Stimulated activated naive CD8-positive, alpha-beta T cell treated with anti-CD3 and anti-CD28 coated beads, Interleukin-15, amount 100 ng/mL, for 72 hours (primary cell): ENCODE measurements around the gene UBL7.

Source experiments
- ATAC-seq: fragments of 150-1000 bp; cut with Tn5 transposase; 2 replicates; pipeline ENCODE4 v1.10.0; 2021; ENCODE audit warnings: mild to moderate bottlenecking, moderate library complexity
- DNase-seq, 2 donors: peaks; one replicate each; pipeline ENCODE4 v3.0.0; 2021 to 2022
- H3K27ac Mint-ChIP-seq, 2 donors: one replicate each; pipeline ENCODE4 v1.8.0; 2022; ENCODE audit warnings: mild to moderate bottlenecking in 2 of 2, mixed read lengths in 2 of 2, moderate library complexity in 2 of 2
- H3K27me3 Mint-ChIP-seq: one replicate; pipeline ENCODE4 v1.8.0; 2022; ENCODE audit warnings: mixed read lengths
- H3K4me1 Mint-ChIP-seq: one replicate; pipeline ENCODE4 v1.8.0; 2022; ENCODE audit warnings: mild to moderate bottlenecking, mixed read lengths
- H3K4me3 Mint-ChIP-seq, 2 donors: one replicate each; pipeline ENCODE4 v1.8.0; 2022; ENCODE audit warnings: mild to moderate bottlenecking in 2 of 2, mixed read lengths in 2 of 2, moderate library complexity in 1 of 2
- H3K9me3 Mint-ChIP-seq, 2 donors: one replicate each; pipeline ENCODE4 v1.8.0; 2022; ENCODE audit warnings: mixed read lengths in 2 of 2

Gene UBL7

GRCh38 chr15:74425630-74426029 is 35.3 kb downstream of the UBL7 start:
- no peaks in the 10 kb centered on the region for H3K27me3 Mint-ChIP-seq
- ATAC-seq = no peak
- peak overlapping the region; percentile 9 to 78 for H3K27ac Mint-ChIP-seq
- DNase-seq = no peak
- peaks cover 100% of the 10 kb centered on the region for H3K4me1 Mint-ChIP-seq
- H3K4me3 Mint-ChIP-seq = no peak overlapping the region
- H3K9me3 Mint-ChIP-seq = no peaks in the 10 kb centered on the region

GRCh38 chr15:74424901-74425528 is 35.9 kb downstream of the UBL7 start:
- no peaks in the 10 kb centered on the region for H3K9me3 Mint-ChIP-seq

GRCh38 chr15:74423431-74424257 is 37.3 kb downstream of the UBL7 start:
- DNase-seq = no peak
- H3K9me3 Mint-ChIP-seq = no peaks in the 10 kb centered on the region
- H3K4me3 Mint-ChIP-seq = peak overlapping the region in 1 of 2 donors; percentile 3
- no peak for ATAC-seq
- peaks cover 98% of the 10 kb centered on the region for H3K4me1 Mint-ChIP-seq
- H3K27me3 Mint-ChIP-seq = no peaks in the 10 kb centered on the region
- peak overlapping the region; percentile 85 to 92 for H3K27ac Mint-ChIP-seq

More at GRCh38 chr15:74424901-74425528, 35.9 kb downstream of the UBL7 start:
- Mint-ChIP-seq H3K4me1 (peaks cover 100% of the 10 kb centered on the region), H3K4me3 (no peak overlapping the region), H3K27ac (peak overlapping the region in 1 of 2 donors; percentile 81), H3K27me3 (no peaks in the 10 kb centered on the region)
- no peak for DNase-seq
- ATAC-seq = no peak

GRCh38 chr15:74422652-74423430 is 38.1 kb downstream of the UBL7 start:
- peak overlapping the region; percentile 12 to 78 for H3K27ac Mint-ChIP-seq
- ATAC-seq = no peak
- H3K27me3 Mint-ChIP-seq = no peaks in the 10 kb centered on the region
- H3K4me1 Mint-ChIP-seq = peaks cover 98% of the 10 kb centered on the region
- no peak overlapping the region for H3K4me3 Mint-ChIP-seq
- DNase-seq = no peak
- H3K9me3 Mint-ChIP-seq = no peaks in the 10 kb centered on the region

- no peaks in the 10 kb centered on the region for H3K9me3 Mint-ChIP-seq
- DNase-seq (no peak), ATAC-seq (no peak)
- H3K27ac Mint-ChIP-seq = peak overlapping the region; percentile 67 to 78
- H3K4me1 Mint-ChIP-seq = peaks cover 98% of the 10 kb centered on the region
- H3K4me3 Mint-ChIP-seq = no peak overlapping the region
- no peaks in the 10 kb centered on the region for H3K27me3 Mint-ChIP-seq
Measured at GRCh38 chr15:74422265-74422651, 38.7 kb downstream of the UBL7 start.

GRCh38 chr15:74421302-74422245 is 39.4 kb downstream of the UBL7 start:
- Mint-ChIP-seq H3K27me3 (no peaks in the 10 kb centered on the region), H3K4me3 (no peak overlapping the region), H3K27ac (peak overlapping the region; percentile 67 to 68), H3K4me1 (peaks cover 98% of the 10 kb centered on the region), H3K9me3 (no peaks in the 10 kb centered on the region)
- ATAC-seq = no peak
- DNase-seq = no peak

GRCh38 chr15:74420193-74420905 is 40.6 kb downstream of the UBL7 start:
- no peaks in the 10 kb centered on the region for H3K9me3 Mint-ChIP-seq
- ATAC-seq = peak; percentile 35
- DNase-seq = no peak
- peak overlapping the region; percentile 85 to 86 for H3K27ac Mint-ChIP-seq
- peaks cover 98% of the 10 kb centered on the region for H3K4me1 Mint-ChIP-seq
- H3K4me3 Mint-ChIP-seq = no peak overlapping the region
- no peaks in the 10 kb centered on the region for H3K27me3 Mint-ChIP-seq

GRCh38 chr15:74419432-74419831 is 41.5 kb downstream of the UBL7 start:
- no peaks in the 10 kb centered on the region for H3K27me3 Mint-ChIP-seq
- H3K9me3 Mint-ChIP-seq = no peaks in the 10 kb centered on the region
- H3K4me3 Mint-ChIP-seq = no peak overlapping the region
- DNase-seq (no peak), ATAC-seq (no peak)
- peak overlapping the region; percentile 38 to 46 for H3K27ac Mint-ChIP-seq
- peaks cover 94% of the 10 kb centered on the region for H3K4me1 Mint-ChIP-seq

- Mint-ChIP-seq H3K4me3 (no peak overlapping the region), H3K27me3 (no peaks in the 10 kb centered on the region), H3K9me3 (no peaks in the 10 kb centered on the region), H3K27ac (peak overlapping the region; percentile 75 to 88), H3K4me1 (peaks cover 94% of the 10 kb centered on the region)
- ATAC-seq = no peak
- no peak for DNase-seq
Measured at GRCh38 chr15:74418575-74419338, 42.2 kb downstream of the UBL7 start.

GRCh38 chr15:74417670-74418069 is 43.3 kb downstream of the UBL7 start:
- Mint-ChIP-seq H3K9me3 (no peaks in the 10 kb centered on the region), H3K27ac (peak overlapping the region in 1 of 2 donors; percentile 79), H3K4me1 (peaks cover 84% of the 10 kb centered on the region), H3K27me3 (no peaks in the 10 kb centered on the region), H3K4me3 (no peak overlapping the region)
- ATAC-seq (no peak), DNase-seq (no peak)

- Mint-ChIP-seq H3K27ac (peak overlapping the region; percentile 15 to 79), H3K4me1 (peaks cover 79% of the 10 kb centered on the region), H3K4me3 (no peak overlapping the region)
Measured at GRCh38 chr15:74417225-74417624, 43.7 kb downstream of the UBL7 start.

GRCh38 chr15:74415966-74416916 is 44.7 kb downstream of the UBL7 start:
- ATAC-seq (no peak), DNase-seq (no peak)
- no peak overlapping the region for H3K4me3 Mint-ChIP-seq
- peaks cover 70% of the 10 kb centered on the region for H3K4me1 Mint-ChIP-seq
- H3K9me3 Mint-ChIP-seq = no peaks in the 10 kb centered on the region
- no peaks in the 10 kb centered on the region for H3K27me3 Mint-ChIP-seq
- H3K27ac Mint-ChIP-seq = peak overlapping the region; percentile 0 to 55

More at GRCh38 chr15:74417225-74417624, 43.7 kb downstream of the UBL7 start:
- DNase-seq (no peak), ATAC-seq (no peak)
- no peaks in the 10 kb centered on the region for H3K9me3 Mint-ChIP-seq
- no peaks in the 10 kb centered on the region for H3K27me3 Mint-ChIP-seq
